H9 (cell line): ENCODE results near the gene LRRFIP1. TPM values are rescaled to one million over a fixed set of nuclear protein-coding genes. Genes with fewer than 3 reads are reported as not detected.

Experiments
- DNase-seq: peaks from one replicate; pipeline ENCODE4 v3.0.0-alpha.2; 2017
- H2AFZ ChIP-seq: one replicate; pipeline ENCODE4 v1.6.1; 2013; ENCODE audit warnings: mild to moderate bottlenecking, low read length, control low read depth, moderate library complexity
- H2AK5ac ChIP-seq: 2 replicates; pipeline ENCODE4 v1.6.1; 2013; ENCODE audit warnings: low read length, control low read depth, mixed read lengths; ENCODE audit not compliant: insufficient read length
- H2BK120ac ChIP-seq: one replicate; pipeline ENCODE4 v1.6.1; 2013; ENCODE audit warnings: low read depth, mild to moderate bottlenecking, low read length, control low read depth, inconsistent platforms; ENCODE audit not compliant: poor library complexity, severe bottlenecking
- H2BK12ac ChIP-seq: 2 replicates; pipeline ENCODE4 v1.6.1; 2013; ENCODE audit warnings: low read length, control low read depth, mixed read lengths, low read depth; ENCODE audit not compliant: insufficient read length
- H2BK15ac ChIP-seq: 2 replicates; pipeline ENCODE4 v1.6.1; 2013; ENCODE audit warnings: low read depth, low read length, control low read depth
- H2BK20ac ChIP-seq: one replicate; pipeline ENCODE4 v1.6.1; 2013; ENCODE audit warnings: low read depth, mild to moderate bottlenecking, low read length, control low read depth, inconsistent platforms; ENCODE audit not compliant: poor library complexity, severe bottlenecking
- H2BK5ac ChIP-seq: 2 replicates; pipeline ENCODE4 v1.6.1; 2013; ENCODE audit warnings: low read length, control low read depth, mixed read lengths; ENCODE audit not compliant: insufficient read length
- H3K14ac ChIP-seq: 2 replicates; pipeline ENCODE4 v1.6.1; 2013; ENCODE audit warnings: low read length, control low read depth; ENCODE audit not compliant: insufficient read depth
- H3K18ac ChIP-seq: 2 replicates; pipeline ENCODE4 v1.6.1; 2013; ENCODE audit warnings: low read depth, mild to moderate bottlenecking, mixed read lengths, low read length, control low read depth; ENCODE audit not compliant: insufficient read length
- H3K23ac ChIP-seq: 2 replicates; pipeline ENCODE4 v1.6.1; 2013; ENCODE audit warnings: low read length, control low read depth, mixed read lengths, low read depth; ENCODE audit not compliant: insufficient read length
- H3K23me2 ChIP-seq: 2 replicates; pipeline ENCODE4 v1.6.1; 2013; ENCODE audit warnings: low read depth, mild to moderate bottlenecking, mixed read lengths, low read length, control low read depth; ENCODE audit not compliant: insufficient read length, poor library complexity, severe bottlenecking
- H3K27ac ChIP-seq: 2 replicates; pipeline ENCODE4 v1.5.1; 2013; ENCODE audit warnings: low read length, control low read depth, mixed read lengths, low read depth; ENCODE audit not compliant: insufficient read length
- H3K27me3 ChIP-seq: 2 replicates; pipeline ENCODE4 v1.6.1; 2013; ENCODE audit warnings: low read length, control low read depth, inconsistent platforms; ENCODE audit not compliant: insufficient read depth
- H3K4ac ChIP-seq: 2 replicates; pipeline ENCODE4 v1.6.1; 2013; ENCODE audit warnings: low read depth, mild to moderate bottlenecking, control low read depth, inconsistent platforms, low read length, moderate library complexity
- H3K4me1 ChIP-seq: 2 replicates; pipeline ENCODE4 v1.6.1; 2013; ENCODE audit warnings: low read length, control low read depth, inconsistent platforms; ENCODE audit not compliant: insufficient read depth
- H3K4me2 ChIP-seq: 2 replicates; pipeline ENCODE4 v1.6.1; 2013; ENCODE audit warnings: low read length, control low read depth, mixed read lengths; ENCODE audit not compliant: insufficient read length, insufficient read depth
- H3K56ac ChIP-seq: 2 replicates; pipeline ENCODE4 v1.6.1; 2013; ENCODE audit warnings: low read depth, mild to moderate bottlenecking, mixed read lengths, low read length, control low read depth; ENCODE audit not compliant: insufficient read length
- H3K79me1 ChIP-seq: 2 replicates; pipeline ENCODE4 v1.6.1; 2013; ENCODE audit warnings: low read depth, mild to moderate bottlenecking, moderate library complexity, low read length, control low read depth, inconsistent platforms; ENCODE audit not compliant: insufficient read depth, poor library complexity, severe bottlenecking
- H3K79me2 ChIP-seq: 2 replicates; pipeline ENCODE4 v1.6.1; 2013; ENCODE audit warnings: low read length, control low read depth, inconsistent platforms; ENCODE audit not compliant: insufficient read depth
- H3K9ac ChIP-seq: 2 replicates; pipeline ENCODE4 v1.6.1; 2013; ENCODE audit warnings: low read length, control low read depth, mixed read lengths; ENCODE audit not compliant: insufficient read length; ENCODE audit errors: extremely low read depth
- H3K9me3 ChIP-seq: one replicate; pipeline ENCODE4 v1.6.1; 2013; ENCODE audit warnings: low read depth, low read length, inconsistent platforms; ENCODE audit not compliant: control insufficient read depth
- H3T11ph ChIP-seq: one replicate; pipeline ENCODE4 v1.6.1; 2013; ENCODE audit warnings: mild to moderate bottlenecking, low read length, control low read depth, inconsistent platforms
- H4K20me1 ChIP-seq: one replicate; pipeline ENCODE4 v1.6.1; 2013; ENCODE audit not compliant: control insufficient read depth, insufficient read length, insufficient read depth
- H4K5ac ChIP-seq: 2 replicates; pipeline ENCODE4 v1.6.1; 2013; ENCODE audit warnings: low read depth, mild to moderate bottlenecking, mixed read lengths, low read length, control low read depth; ENCODE audit not compliant: insufficient read length
- H4K8ac ChIP-seq: replicated peaks from 2 replicates; pipeline ENCODE4 v1.6.1; 2013; ENCODE audit warnings: low read length, control low read depth, mixed read lengths, low read depth; ENCODE audit not compliant: insufficient read length
- H4K91ac ChIP-seq: 2 replicates; pipeline ENCODE4 v1.6.1; 2013; ENCODE audit warnings: low read depth, mild to moderate bottlenecking, moderate library complexity, mixed read lengths, low read length, control low read depth; ENCODE audit not compliant: insufficient read length
- H3K27ac Mint-ChIP-seq, 3 experiments: 2 replicates in 2 of 3; 3 replicates in 1 of 3; pipeline ENCODE4 v1.8.0; 2020 to 2021; ENCODE audit warnings: mixed read lengths in 3 of 3, mild to moderate bottlenecking in 1 of 3, moderate library complexity in 1 of 3
- H3K27me3 Mint-ChIP-seq: 2 replicates; pipeline ENCODE4 v1.8.0; 2021; ENCODE audit warnings: low read depth, mild to moderate bottlenecking, moderate library complexity, mixed read lengths
- H3K36me3 Mint-ChIP-seq, 3 experiments: 2 replicates in 2 of 3; 3 replicates in 1 of 3; pipeline ENCODE4 v1.8.0; 2020 to 2021; ENCODE audit warnings: low read depth in 3 of 3, mixed read lengths in 3 of 3; ENCODE audit not compliant: insufficient read depth in 1 of 3
- H3K4me1 Mint-ChIP-seq, 2 experiments: 2 replicates each; pipeline ENCODE4 v1.8.0; 2020; ENCODE audit warnings: mixed read lengths in 2 of 2
- H3K4me3 Mint-ChIP-seq, 2 experiments: 2 replicates in 1 of 2; 3 replicates in 1 of 2; pipeline ENCODE4 v1.8.0; 2020 to 2021; ENCODE audit warnings: mild to moderate bottlenecking in 2 of 2, mixed read lengths in 2 of 2, moderate library complexity in 1 of 2
- H3K9me3 Mint-ChIP-seq, 2 experiments: 2 replicates in 1 of 2; 3 replicates in 1 of 2; pipeline ENCODE4 v1.8.0; 2020; ENCODE audit warnings: mild to moderate bottlenecking in 2 of 2, mixed read lengths in 2 of 2, moderate library complexity in 1 of 2
- WGBS: extraction: QIAGEN DNeasy Blood & Tissue Kit; methylation state at CpG from one replicate; pipeline ENCODE4 v1.1.7; 2013; ENCODE audit warnings: missing lambda C conversion rate, low lambda C conversion rate, mixed read lengths; ENCODE audit not compliant: insufficient read length; ENCODE audit errors: extremely low coverage; 5-methylcytosine and 5-hydroxymethylcytosine counted together
- total RNA-seq: library from RNA; stranded (reverse); gene quantifications from 2 replicates; pipeline ENCODE4 v1.2.1, GENCODE V29; 2021
- TF ChIP-seq, protein P1 (sequence below): fragments of 200-600 bp; sonication (generic); conservative IDR thresholded peaks from 3 replicates; pipeline ENCODE4 v1.8.0; 2021; ENCODE audit warnings: antibody characterized with exemption, mild to moderate bottlenecking

The LRRFIP1 gene
- total RNA-seq, 1 experiment from 2014 or later, result 38.5 TPM

DNA sequence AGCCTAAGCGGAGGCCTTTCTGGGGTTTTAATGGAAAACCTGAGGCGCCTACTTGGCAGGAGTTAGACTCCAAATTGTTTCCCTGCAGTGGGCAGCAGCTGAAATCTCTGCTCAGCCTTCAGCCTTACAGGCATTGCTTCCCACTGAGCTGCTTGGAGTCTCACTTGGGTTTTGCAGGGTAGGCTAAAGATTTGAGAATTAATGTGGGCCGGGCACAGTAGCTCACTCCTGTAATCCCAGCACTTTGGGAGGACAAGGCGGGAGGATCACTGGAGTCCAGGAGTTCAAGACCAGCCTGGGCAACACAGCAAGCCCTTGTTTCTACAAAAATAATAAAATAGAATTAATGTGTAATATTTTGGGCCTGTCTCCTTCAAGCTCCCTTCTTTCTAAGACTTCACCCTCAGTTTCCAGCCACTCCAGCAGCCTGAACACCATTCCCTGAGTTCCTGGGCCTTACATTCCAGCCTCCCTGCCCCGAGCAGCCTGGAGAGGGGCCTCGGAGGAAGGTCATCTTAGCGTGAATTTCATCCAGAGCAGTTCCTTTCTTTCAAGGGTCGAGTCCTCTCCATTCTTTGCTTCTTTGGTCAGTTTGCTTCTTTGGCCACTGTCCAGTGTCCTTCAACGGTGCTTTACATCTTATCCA is 27.8 kb upstream of the LRRFIP1 start:
- H3K23me2 ChIP-seq, result no peaks in the 10 kb centered on the region
- no peak overlapping the region for H3T11ph ChIP-seq
- no peak overlapping the region for H3K23ac ChIP-seq
- no peaks in the 10 kb centered on the region for H3K79me2 ChIP-seq
- Mint-ChIP-seq H3K4me3 (no peak overlapping the region), H3K27ac (peak overlapping the region in 2 of 3 experiments; percentile 49 to 79; a peak in 3 of 7 replicates), H3K4me1 (peaks cover 75 to 76% of the 10 kb centered on the region in 2 experiments), H3K27me3 (peaks cover 17% of the 10 kb centered on the region), H3K36me3 (no peaks in the 10 kb centered on the region; a peak in 2 of 7 replicates), H3K9me3 (no peaks in the 10 kb centered on the region; a peak in 1 of 5 replicates)
- H3K4me1 ChIP-seq, result peaks cover 11% of the 10 kb centered on the region; the same call in 1 of the 2 replicates
- no peak overlapping the region for H4K8ac ChIP-seq
- no peak overlapping the region for H3K4me2 ChIP-seq
- no peak for DNase-seq
- no peak overlapping the region for H4K5ac ChIP-seq
- H2BK15ac ChIP-seq, result no peak overlapping the region
- H3K56ac ChIP-seq, result no peak overlapping the region
- no peak overlapping the region for H2BK5ac ChIP-seq
- no peaks in the 10 kb centered on the region for H4K20me1 ChIP-seq
- H2BK20ac ChIP-seq, result no peak overlapping the region
- TF ChIP-seq, protein P1, sequence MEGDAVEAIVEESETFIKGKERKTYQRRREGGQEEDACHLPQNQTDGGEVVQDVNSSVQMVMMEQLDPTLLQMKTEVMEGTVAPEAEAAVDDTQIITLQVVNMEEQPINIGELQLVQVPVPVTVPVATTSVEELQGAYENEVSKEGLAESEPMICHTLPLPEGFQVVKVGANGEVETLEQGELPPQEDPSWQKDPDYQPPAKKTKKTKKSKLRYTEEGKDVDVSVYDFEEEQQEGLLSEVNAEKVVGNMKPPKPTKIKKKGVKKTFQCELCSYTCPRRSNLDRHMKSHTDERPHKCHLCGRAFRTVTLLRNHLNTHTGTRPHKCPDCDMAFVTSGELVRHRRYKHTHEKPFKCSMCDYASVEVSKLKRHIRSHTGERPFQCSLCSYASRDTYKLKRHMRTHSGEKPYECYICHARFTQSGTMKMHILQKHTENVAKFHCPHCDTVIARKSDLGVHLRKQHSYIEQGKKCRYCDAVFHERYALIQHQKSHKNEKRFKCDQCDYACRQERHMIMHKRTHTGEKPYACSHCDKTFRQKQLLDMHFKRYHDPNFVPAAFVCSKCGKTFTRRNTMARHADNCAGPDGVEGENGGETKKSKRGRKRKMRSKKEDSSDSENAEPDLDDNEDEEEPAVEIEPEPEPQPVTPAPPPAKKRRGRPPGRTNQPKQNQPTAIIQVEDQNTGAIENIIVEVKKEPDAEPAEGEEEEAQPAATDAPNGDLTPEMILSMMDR, result no peak
- H2BK12ac ChIP-seq, result no peak overlapping the region
- no peak overlapping the region for H4K91ac ChIP-seq
- H3K4ac ChIP-seq, result no peak overlapping the region
- no peak overlapping the region for H3K18ac ChIP-seq
- no peak overlapping the region for H3K27ac ChIP-seq
- no peaks in the 10 kb centered on the region for H3K9me3 ChIP-seq
- no peak overlapping the region for H2AK5ac ChIP-seq
- no peaks in the 10 kb centered on the region for H3K27me3 ChIP-seq
- no peak overlapping the region for H2BK120ac ChIP-seq
- no CpG with 5 or more reads among the region's 9 CpGs for WGBS
- no peak overlapping the region for H2AFZ ChIP-seq
- H3K14ac ChIP-seq, result no peak overlapping the region
- H3K9ac ChIP-seq, result no peak overlapping the region
- H3K79me1 ChIP-seq, result no peaks in the 10 kb centered on the region
